ENCODE data around the gene CPA3.

DNA sequence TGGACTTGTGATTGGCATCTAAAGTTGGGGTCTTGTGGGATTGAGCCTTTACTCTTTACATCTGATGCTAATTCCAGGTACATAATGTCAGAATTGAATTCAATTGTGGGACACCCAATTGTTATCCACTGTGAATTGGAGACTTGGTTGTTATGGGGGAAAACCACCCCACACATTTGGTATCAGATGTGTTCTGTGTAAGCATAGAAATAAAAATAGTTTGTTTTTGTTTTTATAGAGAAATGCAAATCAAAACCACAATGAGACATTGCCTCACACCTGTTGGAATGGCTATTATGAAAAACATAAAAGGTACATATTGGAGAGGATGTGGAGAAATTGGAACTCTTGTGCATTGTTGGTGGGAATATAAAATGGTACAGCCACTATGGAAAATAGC is 58.5 kb downstream of the CPA3 start:
- TF ChIP-seq POLR2A (IDR thresholded peaks at IDR 0.05): no peak
- TF ChIP-seq CTCF (IDR thresholded peaks at IDR 0.05): no peak

Measured in esophagus squamous epithelium (tissue), 4 donors.